Putamen (tissue), 1 donor: ENCODE results near the gene ERBB4.
"Not testable (repeated sequence)": the region's sequence is repeated elsewhere in the genome, so short reads cannot be mapped to it uniquely, and the experiment has no call there.

Experiments used
- DNase-seq: peaks from one replicate; pipeline ENCODE4 v3.0.0-alpha.2; 2016; ENCODE audit warnings: low spot score

The ERBB4 gene

GRCh38 chr2:212528106-212528856 lies 10.3 kb downstream of the ERBB4 start:
- no peak for DNase-seq

GRCh38 chr2:212526059-212526458 lies 12.5 kb downstream of the ERBB4 start:
- DNase-seq: no peak

GRCh38 chr2:212523756-212524155 lies 14.8 kb downstream of the ERBB4 start:
- DNase-seq: no peak

GRCh38 chr2:212520340-212520739 lies 18.3 kb downstream of the ERBB4 start:
- DNase-seq: no peak

- DNase-seq: no peak
Measured at GRCh38 chr2:212517693-212518092, 20.9 kb downstream of the ERBB4 start.

- no peak for DNase-seq
Measured at GRCh38 chr2:212505586-212505985, 33.0 kb downstream of the ERBB4 start.

GRCh38 chr2:212495046-212495445 lies 43.6 kb downstream of the ERBB4 start:
- no peak for DNase-seq

GRCh38 chr2:212494418-212495020 lies 44.1 kb downstream of the ERBB4 start:
- DNase-seq: no peak

GRCh38 chr2:212489719-212490346 lies 48.8 kb downstream of the ERBB4 start:
- DNase-seq: no peak

- no peak for DNase-seq
Measured at GRCh38 chr2:212488611-212489010, 50.0 kb downstream of the ERBB4 start.

GRCh38 chr2:212484563-212485080 lies 54.0 kb downstream of the ERBB4 start:
- no peak for DNase-seq

- no peak for DNase-seq
Measured at GRCh38 chr2:212480447-212480846, 58.2 kb downstream of the ERBB4 start.

GRCh38 chr2:212477571-212477970 lies 61.0 kb downstream of the ERBB4 start:
- no peak for DNase-seq

GRCh38 chr2:212473211-212473610 lies 65.4 kb downstream of the ERBB4 start:
- DNase-seq: no peak

GRCh38 chr2:212467551-212467950 lies 71.1 kb downstream of the ERBB4 start:
- not testable (repeated sequence) for DNase-seq

- no peak for DNase-seq
Measured at GRCh38 chr2:212465456-212465855, 73.1 kb downstream of the ERBB4 start.

- DNase-seq: not testable (repeated sequence)
Measured at GRCh38 chr2:212461708-212462107, 76.9 kb downstream of the ERBB4 start.

GRCh38 chr2:212454149-212454548 lies 84.5 kb downstream of the ERBB4 start:
- peak; percentile 41 for DNase-seq

GRCh38 chr2:212451786-212452231 lies 86.8 kb downstream of the ERBB4 start:
- no peak for DNase-seq

GRCh38 chr2:212448698-212449097 lies 89.9 kb downstream of the ERBB4 start:
- DNase-seq: no peak

- DNase-seq: no peak
Measured at GRCh38 chr2:212441821-212442220, 96.8 kb downstream of the ERBB4 start.

- DNase-seq: no peak
Measured at GRCh38 chr2:212441141-212441540, 97.5 kb downstream of the ERBB4 start.
